Keratinocyte (primary cell): Measurements from ENCODE around the gene SNRNP25. TPM values are rescaled to one million over a fixed set of nuclear protein-coding genes. Genes with fewer than 3 reads are reported as not detected.

Experiments
- DNase-seq: peaks from one replicate; pipeline ENCODE4 v3.0.0-alpha.2; 2011; ENCODE audit warnings: low read depth, missing footprints, low spot score
- FAIRE-seq: peaks from 2 replicates; lab custom pipeline; 2011; peaks lifted over from hg19 to GRCh38; lab: Jason Lieb, UNC
- H2AFZ ChIP-seq: 2 replicates; pipeline ENCODE4 v1.6.0; 2012; ENCODE audit warnings: low read length, control low read depth, inconsistent platforms; ENCODE audit not compliant: control insufficient read depth
- H3K27ac ChIP-seq: 2 replicates; pipeline ENCODE4 v1.5.1; 2011; ENCODE audit warnings: low read length; ENCODE audit not compliant: control insufficient read depth, insufficient read depth
- H3K27me3 ChIP-seq: 3 replicates; pipeline ENCODE4 v1.6.0; 2011; ENCODE audit warnings: low read length; ENCODE audit not compliant: control insufficient read depth, insufficient read depth; ENCODE audit errors: extremely low read depth
- H3K36me3 ChIP-seq, 2 experiments: 2 replicates in 1 of 2; 3 replicates in 1 of 2; pipeline ENCODE4 v1.5.1; 2011; ENCODE audit warnings: low read length in 2 of 2, mild to moderate bottlenecking in 1 of 2; ENCODE audit not compliant: control insufficient read depth in 2 of 2, insufficient read depth in 2 of 2; ENCODE audit errors: extremely low read depth in 1 of 2
- H3K4me1 ChIP-seq: 3 replicates; pipeline ENCODE4 v1.5.1; 2011; ENCODE audit warnings: low read length; ENCODE audit not compliant: control insufficient read depth, insufficient read depth; ENCODE audit errors: extremely low read depth
- H3K4me2 ChIP-seq: 3 replicates; pipeline ENCODE4 v1.6.0; 2011; ENCODE audit warnings: low read depth, low read length; ENCODE audit not compliant: control insufficient read depth, insufficient read depth; ENCODE audit errors: extremely low read depth
- H3K4me3 ChIP-seq, 3 experiments: fragments of 200-600 bp in 1 of 3; sonication (generic) in 1 of 3; 2 replicates in 2 of 3; 3 replicates in 1 of 3; pipeline ENCODE4 v1.5.1; 2011 to 2016; ENCODE audit warnings: low read length in 3 of 3, mild to moderate bottlenecking in 3 of 3, control low read depth in 2 of 3, inconsistent platforms in 1 of 3, low read depth in 1 of 3, mixed read lengths in 1 of 3, mixed run types in 1 of 3, moderate library complexity in 1 of 3; ENCODE audit not compliant: control insufficient read depth in 2 of 3, insufficient read depth in 2 of 3; ENCODE audit errors: extremely low read depth in 1 of 3
- H3K79me2 ChIP-seq: 2 replicates; pipeline ENCODE4 v1.6.0; 2012; ENCODE audit warnings: low read length; ENCODE audit not compliant: control insufficient read depth, insufficient read depth
- H3K9ac ChIP-seq: 3 replicates; pipeline ENCODE4 v1.6.0; 2011; ENCODE audit warnings: low read length; ENCODE audit not compliant: control insufficient read depth, insufficient read depth; ENCODE audit errors: extremely low read depth
- H3K9me1 ChIP-seq: 3 replicates; pipeline ENCODE4 v1.6.0; 2011; ENCODE audit warnings: low read length; ENCODE audit not compliant: control insufficient read depth, insufficient read depth; ENCODE audit errors: extremely low read depth
- H3K9me3 ChIP-seq: 2 replicates; pipeline ENCODE4 v1.5.1; 2012; ENCODE audit warnings: low read depth, low read length; ENCODE audit not compliant: control insufficient read depth
- H4K20me1 ChIP-seq: 3 replicates; pipeline ENCODE4 v1.6.0; 2011; ENCODE audit warnings: low read length; ENCODE audit not compliant: control insufficient read depth, insufficient read depth; ENCODE audit errors: extremely low read depth
- CTCF ChIP-seq, 3 experiments: IDR thresholded peaks in 1 of 3; conservative IDR thresholded peaks in 1 of 3; optimal IDR thresholded peaks in 1 of 3; 2 replicates in 2 of 3; 3 replicates in 1 of 3; pipeline versions ENCODE3 to v1.5.1; 2011; ENCODE audit warnings: low read length in 3 of 3, mild to moderate bottlenecking in 3 of 3, moderate library complexity in 2 of 3, control low read depth in 1 of 3, inconsistent platforms in 1 of 3; ENCODE audit not compliant: insufficient read depth in 2 of 3; ENCODE audit errors: extremely low read depth in 1 of 3
- EZH2 ChIP-seq: IDR thresholded peaks from one replicate; pipeline ENCODE4 v1.6.1; 2012; ENCODE audit warnings: inconsistent platforms, mild to moderate bottlenecking, low read length, moderate library complexity
- dilution Hi-C: fragments of 300-500 bp; cut with MboI; formaldehyde crosslinking; loops from one replicate; pipeline ENCODE4 v1.7.0; 2020; ENCODE audit warnings: low sequenced_read_pairs; ENCODE audit not compliant: extremely low pct_ligation_motif_present
- polyA plus RNA-seq, 5 experiments: library from polyadenylated mRNA; depleted of rRNA in 3 of 5; stranded (reverse) in 3 of 5; stranded (forward) in 1 of 5; unstranded in 1 of 5; fragments of >200 nt; gene quantifications; 1 replicate in 1 of 5; 2 replicates in 3 of 5; 3 replicates in 1 of 5; pipeline versions ENCODE4 v1.2.1 to v1.2.3, GENCODE V29; 2011 to 2012; ENCODE audit warnings: missing spikeins in 2 of 5, low read depth in 1 of 5, low replicate concordance in 1 of 5

The SNRNP25 gene
- polyA plus RNA-seq, 1 donor (not counting 4 experiments of a cell fraction or from before 2014, with no cell fraction given): 45.9 TPM

- Histone ChIP-seq H3K79me2 (no peaks in the 10 kb centered on the region), H3K9me1 (no peaks in the 10 kb centered on the region), H4K20me1 (peaks cover 11% of the 10 kb centered on the region), H3K4me2 (no peak overlapping the region), H3K9ac (no peak overlapping the region), H3K27ac (no peak overlapping the region), H3K36me3 (peaks cover 39 to 45% of the 10 kb centered on the region in 2 experiments), H3K9me3 (no peaks in the 10 kb centered on the region), H3K27me3 (no peaks in the 10 kb centered on the region), H2AFZ (no peak overlapping the region), H3K4me1 (peaks cover 8% of the 10 kb centered on the region), H3K4me3 (no peak overlapping the region)
- dilution Hi-C loops: no loop called here
- TF ChIP-seq CTCF (optimal IDR thresholded peaks at IDR 0.05 in 1 of 3, IDR thresholded peaks at IDR 0.05 in 1 of 3, conservative IDR thresholded peaks at IDR 0.05 in 1 of 3; ENCODE audit: extremely low read depth in 1 of 3, insufficient read depth in 2 of 3, low read length in 3 of 3): no peak
- TF ChIP-seq EZH2: no peak
- FAIRE-seq (no peak), DNase-seq (no peak)
Observed at GRCh38 chr16:86483-86952, 32.9 kb downstream of the SNRNP25 start.

- TF ChIP-seq EZH2 (no peak), CTCF (optimal IDR thresholded peaks at IDR 0.05 in 1 of 3, IDR thresholded peaks at IDR 0.05 in 1 of 3, conservative IDR thresholded peaks at IDR 0.05 in 1 of 3; ENCODE audit: extremely low read depth in 1 of 3, insufficient read depth in 2 of 3, low read length in 3 of 3) (no peak)
- Histone ChIP-seq H3K9me3 (no peaks in the 10 kb centered on the region), H3K9me1 (no peaks in the 10 kb centered on the region), H3K36me3 (peaks cover 47 to 54% of the 10 kb centered on the region in 2 experiments), H3K4me3 (no peak overlapping the region), H3K4me2 (no peak overlapping the region), H3K27ac (no peak overlapping the region), H3K4me1 (peaks cover 8% of the 10 kb centered on the region), H2AFZ (no peak overlapping the region), H3K27me3 (no peaks in the 10 kb centered on the region), H4K20me1 (peaks cover 16% of the 10 kb centered on the region), H3K79me2 (no peaks in the 10 kb centered on the region), H3K9ac (no peak overlapping the region)
- DNase-seq (no peak), FAIRE-seq (no peak)
- dilution Hi-C loops: no loop called here
Observed at GRCh38 chr16:88613-89012, 35.0 kb downstream of the SNRNP25 start.
